HG03520 (cell line): ENCODE data around the gene HNRNPM.
"Not testable (repeated sequence)": the region's sequence is repeated elsewhere in the genome, so short reads cannot be mapped to it uniquely, and the experiment has no call there.

Experiments
- ATAC-seq: cut with Tn5 transposase; IDR thresholded peaks from one replicate; pipeline ENCODE4 v1.9.1; 2021; ENCODE audit warnings: mild to moderate bottlenecking, moderate library complexity; ENCODE audit not compliant: unreplicated experiment

HNRNPM gene

GRCh38 chr19:8506402-8506957, 61.7 kb downstream of the HNRNPM start:
- ATAC-seq, result no peak

GRCh38 chr19:8510589-8511115, 65.9 kb downstream of the HNRNPM start:
- ATAC-seq, result no peak

DNA sequence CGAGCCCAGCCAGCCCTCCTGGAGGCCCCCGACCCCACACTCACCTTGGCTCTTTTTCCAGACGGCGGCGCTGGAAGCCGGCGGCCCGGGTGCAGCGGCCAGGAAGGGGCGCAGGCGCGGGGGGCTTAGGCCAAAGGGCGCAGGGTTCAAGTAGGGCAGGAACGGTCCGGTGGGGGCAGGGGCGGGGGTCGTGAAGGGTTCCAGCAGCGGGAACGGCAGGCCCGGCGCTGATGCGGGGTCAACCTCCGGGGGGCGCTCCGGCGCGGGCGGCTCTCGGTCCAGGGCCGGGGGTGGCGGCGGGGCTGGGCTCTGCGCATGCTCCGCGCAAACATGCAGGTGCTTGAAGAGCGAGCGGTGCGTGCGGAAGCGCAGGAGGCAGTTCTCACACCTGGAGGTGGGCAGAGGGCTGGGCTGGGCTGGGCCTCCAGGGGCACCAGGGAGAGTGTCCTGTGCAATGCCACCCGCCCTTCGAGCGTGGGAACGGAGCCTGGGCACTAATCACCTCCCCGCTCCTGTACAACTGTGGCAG, 66.9 kb downstream of the HNRNPM start:
- no peak for ATAC-seq

DNA sequence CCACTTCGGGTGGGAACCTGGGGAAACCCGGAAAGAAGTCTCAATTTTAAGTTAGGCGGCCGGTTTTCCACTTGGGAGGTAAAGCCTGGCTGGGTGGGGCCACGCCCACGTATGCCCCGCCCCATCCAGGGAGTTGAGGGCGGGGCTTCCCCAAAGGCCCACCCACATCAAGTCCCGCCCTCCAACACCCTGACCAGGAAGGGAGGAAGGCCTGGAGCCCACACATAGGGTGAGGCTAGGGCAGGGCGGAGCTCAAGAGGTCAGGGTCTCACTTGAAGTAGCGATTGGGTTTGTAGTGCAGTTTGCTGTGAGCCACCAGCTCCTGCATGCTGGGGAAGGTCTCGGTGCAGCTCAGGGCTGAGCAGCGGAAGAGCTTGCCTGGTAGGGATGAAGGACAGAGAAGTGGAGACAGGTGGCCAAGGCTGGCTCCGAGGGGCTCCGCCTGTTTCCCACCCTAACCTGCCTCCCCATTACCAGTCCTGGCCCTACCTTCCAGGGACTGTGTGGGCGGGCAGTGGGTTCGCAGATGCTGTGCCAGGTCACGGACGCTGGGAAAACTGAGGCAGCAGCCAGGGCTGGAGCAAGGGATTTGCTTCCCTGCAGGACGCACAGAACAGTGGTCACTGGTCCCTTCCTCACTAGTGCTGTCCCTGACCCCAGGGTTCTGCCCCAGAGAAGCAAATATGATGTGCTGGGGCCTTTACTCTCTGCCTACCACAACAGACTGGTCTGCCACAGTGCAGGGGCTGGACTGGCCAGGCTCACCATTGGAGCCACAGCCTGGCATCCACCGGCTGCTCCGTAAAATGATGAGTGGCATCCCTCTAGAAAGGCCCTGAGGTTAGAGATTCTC, 67.6 kb downstream of the HNRNPM start:
- no peak for ATAC-seq

- no peak for ATAC-seq
Measured at GRCh38 chr19:8513036-8513686, 68.4 kb downstream of the HNRNPM start.

GRCh38 chr19:8513687-8514504, 69.1 kb downstream of the HNRNPM start, which contains the start of gene ZNF414:
Gene ZNF414, minus strand, starts transcription at chr19:8514167. Its CDS starts 121 bp downstream, at chr19:8514046.
- peak; percentile 78 for ATAC-seq

- ATAC-seq, result not testable (repeated sequence)
Measured at GRCh38 chr19:8514505-8515009, 69.8 kb downstream of the HNRNPM start.

DNA sequence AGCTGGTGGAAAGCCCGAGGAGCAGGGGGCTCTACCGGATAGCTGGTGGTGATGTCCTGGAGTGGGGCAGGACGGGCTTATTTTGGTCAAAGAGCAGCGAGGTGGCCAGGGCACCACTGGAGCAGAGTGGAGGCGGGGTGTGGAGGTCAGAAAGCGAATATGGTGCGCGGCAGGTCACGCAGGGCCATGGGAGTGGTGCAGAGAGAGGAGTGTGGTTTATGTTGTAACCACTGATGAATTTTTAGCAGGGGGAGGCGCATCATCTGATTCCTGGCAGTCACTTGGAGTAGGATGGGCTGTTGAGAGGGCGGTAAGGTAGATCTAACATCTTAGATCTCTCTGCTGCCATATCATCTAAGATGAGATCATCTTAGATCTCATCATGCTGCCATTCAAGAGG, 70.5 kb downstream of the HNRNPM start:
- ATAC-seq, result no peak

DNA sequence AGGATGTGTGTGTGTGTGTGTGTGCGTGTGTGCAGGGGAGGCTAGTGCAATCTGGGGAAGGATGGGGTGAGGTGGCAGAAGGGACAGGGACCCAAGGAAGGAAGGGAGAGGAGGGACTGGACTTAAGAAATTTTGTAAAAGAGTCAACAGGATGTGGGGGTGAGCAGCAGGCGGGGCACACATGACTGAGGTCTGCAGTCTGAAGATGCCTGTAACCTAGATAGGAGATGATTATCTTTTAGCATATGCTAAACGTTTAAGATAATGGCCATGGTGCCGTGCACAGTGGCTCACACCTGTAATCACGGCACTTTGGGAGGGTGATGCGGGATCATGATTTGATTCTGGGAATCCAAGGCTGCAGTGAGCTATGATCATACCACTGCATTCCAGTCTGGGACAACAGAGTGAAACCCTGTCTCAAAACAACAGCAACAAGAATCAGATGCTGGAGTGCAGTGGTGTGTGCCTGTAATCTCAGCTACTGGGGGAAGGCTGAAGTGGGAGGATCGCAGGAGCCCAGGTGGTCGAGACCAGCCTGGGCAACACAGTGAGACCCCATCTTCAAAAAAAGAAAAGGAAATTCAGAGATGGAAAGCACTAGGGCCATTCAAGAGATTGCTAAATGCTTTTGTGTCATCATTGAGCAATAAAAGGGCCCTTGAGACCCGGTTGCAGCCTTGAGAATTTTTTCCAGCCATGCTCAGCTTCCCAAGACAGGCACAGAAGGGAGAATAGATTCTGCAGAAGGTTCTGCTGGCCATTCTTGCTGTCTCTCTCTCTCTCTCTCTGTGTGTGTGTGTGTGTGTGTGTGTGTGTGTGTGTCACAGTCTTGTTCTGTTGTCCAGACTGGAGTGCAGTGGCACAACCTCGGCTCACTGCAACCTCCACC, 73.0 kb downstream of the HNRNPM start:
- no peak for ATAC-seq

DNA sequence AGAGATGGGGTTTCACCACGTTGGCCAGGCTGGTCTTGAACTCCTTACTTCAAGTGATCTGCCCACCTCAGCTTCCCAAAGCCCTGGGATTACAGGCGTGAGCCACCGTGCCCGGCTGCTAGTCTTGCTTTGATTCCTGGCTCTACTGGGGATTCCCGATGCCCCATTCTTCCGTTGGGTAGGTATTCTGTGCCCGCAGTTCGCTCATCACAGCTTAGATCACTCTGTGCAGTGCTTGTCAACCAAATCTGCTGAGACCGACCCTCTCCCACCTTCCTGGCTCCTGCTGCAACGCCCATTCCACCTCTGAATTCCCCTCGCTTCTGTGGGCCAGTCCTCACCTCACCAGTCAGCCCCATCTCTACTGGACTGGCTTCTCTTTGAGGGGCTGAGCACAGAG, 73.8 kb downstream of the HNRNPM start:
- ATAC-seq, result no peak

DNA sequence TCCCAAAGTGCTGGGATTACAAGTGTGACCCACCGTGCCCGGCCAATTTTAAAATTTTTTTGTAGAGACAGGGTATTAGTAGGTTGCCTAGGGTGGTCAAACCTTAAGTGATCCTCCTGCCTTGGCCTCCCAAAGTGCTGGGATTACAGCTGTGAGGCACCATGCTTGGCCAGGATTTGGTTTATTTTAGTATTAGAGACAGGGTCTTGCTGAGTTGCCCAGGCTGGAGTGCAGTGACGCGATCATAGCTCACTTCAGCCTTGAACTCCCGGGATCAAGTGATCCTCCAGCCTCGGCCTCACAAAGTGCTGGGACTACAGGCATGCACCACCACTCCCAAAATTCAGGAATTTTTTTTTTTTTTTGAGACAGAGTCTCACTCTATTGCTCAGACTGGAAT, 74.6 kb downstream of the HNRNPM start:
- no peak for ATAC-seq

DNA sequence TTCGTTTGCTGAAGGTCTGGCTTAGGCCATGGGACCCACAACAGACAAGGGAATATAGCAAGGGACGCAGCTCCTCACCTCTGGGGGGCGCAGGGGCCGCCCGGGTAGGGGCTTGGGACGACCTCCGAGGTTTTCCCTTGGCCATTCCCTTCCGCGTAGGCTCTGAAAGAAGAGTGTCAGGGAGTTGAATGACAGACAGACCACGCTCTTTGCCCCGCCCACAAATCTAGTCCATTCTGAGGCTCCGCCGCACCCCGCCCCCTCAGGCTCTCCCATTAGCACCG, 80.6 kb downstream of the HNRNPM start:
- ATAC-seq, result no peak

GRCh38 chr19:8526345-8527091, 81.7 kb downstream of the HNRNPM start:
- no peak for ATAC-seq

DNA sequence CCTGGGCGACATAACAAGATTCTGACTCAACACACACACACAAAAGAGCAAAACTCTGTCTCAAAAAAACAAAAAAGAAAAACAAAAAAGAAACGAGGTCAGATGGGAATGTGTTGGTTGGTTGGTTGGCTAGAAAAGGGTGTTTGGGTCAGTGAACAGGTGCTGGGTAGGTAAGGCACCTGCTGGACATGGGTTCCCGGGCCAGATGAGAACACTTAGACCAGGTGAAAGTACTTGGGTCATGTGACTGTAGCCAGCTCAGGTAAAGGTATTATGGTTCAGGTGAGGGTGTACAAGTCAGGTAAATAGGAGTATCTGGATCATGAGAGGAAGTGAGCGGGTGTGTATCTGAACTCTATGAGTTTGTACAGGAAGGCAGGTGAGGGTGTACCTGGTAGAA, 83.7 kb downstream of the HNRNPM start:
- no peak for ATAC-seq

GRCh38 chr19:8529369-8530006, 84.7 kb downstream of the HNRNPM start:
- no peak for ATAC-seq

DNA sequence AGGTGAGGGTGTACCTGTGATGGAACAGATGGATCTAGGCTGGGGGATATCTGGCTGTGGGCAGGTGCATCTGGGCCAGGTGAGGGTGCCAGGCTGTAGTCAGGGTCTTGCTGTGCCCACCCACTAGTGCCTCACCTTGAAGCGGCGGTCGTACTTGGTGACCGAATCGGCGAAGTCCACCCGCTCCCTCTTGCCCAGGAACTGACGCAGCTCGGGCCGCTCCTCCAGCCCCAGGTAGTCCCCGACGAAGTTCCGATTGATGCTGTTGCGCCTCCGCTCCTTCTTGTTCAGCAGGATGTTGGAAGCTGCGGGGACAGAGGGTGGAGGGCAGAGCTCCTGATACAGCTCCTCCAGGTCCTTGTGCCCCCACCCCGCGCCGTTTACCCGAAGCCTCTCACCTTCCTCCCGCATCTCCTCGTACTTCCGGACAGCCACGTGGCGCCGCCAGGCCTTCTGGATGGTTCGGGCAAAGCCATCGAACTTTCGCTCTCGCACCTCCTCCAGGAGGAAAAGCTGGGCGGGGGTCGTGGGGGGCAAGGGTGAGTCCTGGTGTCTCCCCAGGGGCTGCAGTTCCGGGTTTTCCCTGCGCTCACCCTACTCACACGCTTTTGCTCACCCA, 85.4 kb downstream of the HNRNPM start:
- ATAC-seq, result no peak

GRCh38 chr19:8531470-8531869, 86.7 kb downstream of the HNRNPM start:
- ATAC-seq, result no peak

DNA sequence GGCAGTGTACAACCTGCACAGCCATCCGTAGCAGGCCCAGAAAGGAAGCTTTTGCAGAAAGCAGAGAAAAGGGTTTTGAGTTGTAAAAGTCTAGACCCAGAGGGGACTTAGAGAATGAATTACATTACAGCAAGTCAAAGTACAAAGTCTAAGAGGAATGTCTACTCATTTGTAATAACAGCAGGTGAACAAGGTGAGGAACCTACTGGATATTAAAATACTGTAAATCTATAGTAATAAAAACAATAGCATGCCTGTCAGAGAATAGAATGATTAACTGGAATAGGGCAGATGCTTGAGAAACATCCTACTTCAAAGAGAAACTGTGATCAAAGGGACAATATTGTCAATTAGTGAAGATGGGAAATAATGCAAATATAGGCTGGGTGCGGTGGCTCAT, 87.5 kb downstream of the HNRNPM start:
- ATAC-seq, result no peak
